NB4 (cell line): ENCODE measurements around the gene PCK1.

ENCODE experiments used
- MYC ChIP-seq: IDR thresholded peaks from 2 replicates; pipeline ENCODE4 v1.6.1; 2011; ENCODE audit warnings: low read depth, low read length
- POLR2A ChIP-seq: IDR thresholded peaks from 2 replicates; pipeline ENCODE4 v1.6.1; 2011; ENCODE audit warnings: mild to moderate bottlenecking; ENCODE audit not compliant: insufficient read length; ENCODE audit errors: extremely low read depth
- TF ChIP-seq, protein P1 (sequence below): IDR thresholded peaks from one replicate; pipeline ENCODE4 v1.5.1; 2012; ENCODE audit warnings: low read depth, low read length
- TF ChIP-seq, protein P2 (sequence below): IDR thresholded peaks from 2 replicates; pipeline ENCODE4 v1.6.1; 2011; ENCODE audit warnings: low read depth, low read length

DNA sequence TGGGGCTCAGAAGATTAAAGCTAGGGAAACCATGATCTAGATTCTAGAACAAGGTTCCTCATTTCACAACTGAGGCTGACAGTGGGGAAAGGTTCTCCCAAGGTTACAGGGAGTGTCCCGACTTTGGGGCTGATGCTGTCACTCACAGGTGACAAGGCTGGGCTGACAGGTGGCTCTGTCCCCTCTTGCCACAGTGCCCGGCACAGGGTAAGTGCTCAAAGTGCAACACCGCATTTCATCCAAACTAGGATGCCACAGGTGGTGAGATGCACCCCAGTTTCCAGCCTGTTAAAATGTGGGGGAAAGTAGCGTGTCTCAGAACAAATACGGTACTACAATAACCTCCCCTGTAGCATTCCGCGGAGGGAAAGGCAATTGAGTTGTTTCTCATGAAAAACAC is 51.5 kb downstream of the PCK1 start:
- TF ChIP-seq, protein P1, sequence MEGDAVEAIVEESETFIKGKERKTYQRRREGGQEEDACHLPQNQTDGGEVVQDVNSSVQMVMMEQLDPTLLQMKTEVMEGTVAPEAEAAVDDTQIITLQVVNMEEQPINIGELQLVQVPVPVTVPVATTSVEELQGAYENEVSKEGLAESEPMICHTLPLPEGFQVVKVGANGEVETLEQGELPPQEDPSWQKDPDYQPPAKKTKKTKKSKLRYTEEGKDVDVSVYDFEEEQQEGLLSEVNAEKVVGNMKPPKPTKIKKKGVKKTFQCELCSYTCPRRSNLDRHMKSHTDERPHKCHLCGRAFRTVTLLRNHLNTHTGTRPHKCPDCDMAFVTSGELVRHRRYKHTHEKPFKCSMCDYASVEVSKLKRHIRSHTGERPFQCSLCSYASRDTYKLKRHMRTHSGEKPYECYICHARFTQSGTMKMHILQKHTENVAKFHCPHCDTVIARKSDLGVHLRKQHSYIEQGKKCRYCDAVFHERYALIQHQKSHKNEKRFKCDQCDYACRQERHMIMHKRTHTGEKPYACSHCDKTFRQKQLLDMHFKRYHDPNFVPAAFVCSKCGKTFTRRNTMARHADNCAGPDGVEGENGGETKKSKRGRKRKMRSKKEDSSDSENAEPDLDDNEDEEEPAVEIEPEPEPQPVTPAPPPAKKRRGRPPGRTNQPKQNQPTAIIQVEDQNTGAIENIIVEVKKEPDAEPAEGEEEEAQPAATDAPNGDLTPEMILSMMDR: no peak
- TF ChIP-seq POLR2A (no peak), MYC (no peak)
- TF ChIP-seq, protein P2, sequence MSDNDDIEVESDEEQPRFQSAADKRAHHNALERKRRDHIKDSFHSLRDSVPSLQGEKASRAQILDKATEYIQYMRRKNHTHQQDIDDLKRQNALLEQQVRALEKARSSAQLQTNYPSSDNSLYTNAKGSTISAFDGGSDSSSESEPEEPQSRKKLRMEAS: no peak
